HEK293 (cell line): ENCODE data around the gene ZFAND6.

ENCODE experiments used
- CTCF ChIA-PET: fragments of 350-600 bp; formaldehyde crosslinking; extraction: SDS; loops from one replicate; lab custom pipeline; 2021; ENCODE audit warnings: antibody characterized with exemption; lab: Yijun Ruan, JAX
- POLR2A ChIA-PET: fragments of 300-600 bp; formaldehyde crosslinking; extraction: SDS; loops from one replicate; lab custom pipeline; 2020; ENCODE audit warnings: antibody characterized with exemption, inconsistent platforms; lab: Yijun Ruan, JAX
- H3K27ac ChIP-seq: fragments of 200-500 bp; sonication (Bioruptor generic); 2 replicates; pipeline ENCODE4 v1.5.1; 2014; ENCODE audit warnings: low read depth, low read length, control low read depth, inconsistent platforms; ENCODE audit errors: extremely low read depth
- H3K36me3 ChIP-seq, 2 experiments: fragments of 200-500 bp in 1 of 2; sonication (Bioruptor generic) in 1 of 2; 1 replicate in 1 of 2; 2 replicates in 1 of 2; pipeline ENCODE4 v1.5.1; 2014 to 2017; ENCODE audit warnings: inconsistent platforms in 2 of 2, low read length in 2 of 2; ENCODE audit not compliant: control insufficient read depth in 2 of 2, insufficient read depth in 1 of 2
- H3K4me1 ChIP-seq: fragments of 200-500 bp; sonication (Bioruptor generic); 2 replicates; pipeline ENCODE4 v1.5.1; 2014; ENCODE audit warnings: mild to moderate bottlenecking, low read length, inconsistent platforms; ENCODE audit not compliant: control insufficient read depth, insufficient read depth
- H3K4me3 ChIP-seq: 2 replicates; pipeline ENCODE4 v1.5.1; 2011; ENCODE audit warnings: low read depth, mild to moderate bottlenecking, control low read depth, low read length, moderate library complexity
- H3K9me3 ChIP-seq: fragments of 200-500 bp; sonication (Bioruptor generic); 2 replicates; pipeline ENCODE4 v1.5.1; 2014; ENCODE audit warnings: low read depth, low read length, inconsistent platforms; ENCODE audit not compliant: control insufficient read depth, insufficient read depth
- EGR2 ChIP-seq: fragments of 450-650 bp; formaldehyde crosslinking; IDR thresholded peaks from 2 replicates; pipeline ENCODE4 v1.5.1; 2016; ENCODE audit warnings: low read depth, missing biosample characterization, missing genetic modification characterization
- KLF16 ChIP-seq: fragments of 450-650 bp; formaldehyde crosslinking; IDR thresholded peaks from 2 replicates; pipeline ENCODE4 v1.5.1; 2017; ENCODE audit warnings: missing biosample characterization, missing genetic modification characterization
- KLF8 ChIP-seq: fragments of 450-650 bp; formaldehyde crosslinking; IDR thresholded peaks from 2 replicates; pipeline ENCODE4 v1.5.1; 2016; ENCODE audit warnings: missing biosample characterization, missing genetic modification characterization
- PATZ1 ChIP-seq: fragments of 450-650 bp; formaldehyde crosslinking; IDR thresholded peaks from 2 replicates; pipeline ENCODE4 v1.5.1; 2016; ENCODE audit warnings: missing biosample characterization, missing genetic modification characterization
- PRDM6 ChIP-seq: fragments of 450-650 bp; formaldehyde crosslinking; IDR thresholded peaks from 2 replicates; pipeline ENCODE4 v1.5.1; 2017; ENCODE audit warnings: missing biosample characterization, missing genetic modification characterization
- SCRT2 ChIP-seq: fragments of 450-650 bp; formaldehyde crosslinking; IDR thresholded peaks from 2 replicates; pipeline ENCODE4 v1.5.1; 2016; ENCODE audit warnings: missing biosample characterization, missing genetic modification characterization
- SP7 ChIP-seq: fragments of 450-650 bp; formaldehyde crosslinking; IDR thresholded peaks from 2 replicates; pipeline ENCODE4 v1.5.1; 2016; ENCODE audit warnings: missing biosample characterization, missing genetic modification characterization
- ZBTB21 ChIP-seq: fragments of 450-650 bp; formaldehyde crosslinking; IDR thresholded peaks from 2 replicates; pipeline ENCODE4 v1.5.1; 2017; ENCODE audit warnings: missing biosample characterization, missing genetic modification characterization
- ZBTB44 ChIP-seq: fragments of 450-650 bp; IDR thresholded peaks from 2 replicates; pipeline ENCODE4 v1.5.1; 2018; ENCODE audit warnings: missing biosample characterization, mild to moderate bottlenecking, missing genetic modification characterization
- ZBTB6 ChIP-seq: fragments of 450-650 bp; formaldehyde crosslinking; IDR thresholded peaks from 2 replicates; pipeline ENCODE4 v1.5.1; 2017; ENCODE audit warnings: missing biosample characterization, missing genetic modification characterization
- ZFHX2 ChIP-seq: fragments of 450-650 bp; formaldehyde crosslinking; conservative IDR thresholded peaks from 2 replicates; pipeline ENCODE4 v1.5.1; 2016; ENCODE audit warnings: missing biosample characterization, missing genetic modification characterization
- ZNF155 ChIP-seq: fragments of 450-650 bp; formaldehyde crosslinking; IDR thresholded peaks from 2 replicates; pipeline ENCODE4 v1.5.1; 2016; ENCODE audit warnings: missing biosample characterization, missing genetic modification characterization
- ZNF169 ChIP-seq: fragments of 450-650 bp; formaldehyde crosslinking; IDR thresholded peaks from 2 replicates; pipeline ENCODE4 v1.5.1; 2016; ENCODE audit warnings: missing biosample characterization, missing genetic modification characterization
- ZNF2 ChIP-seq: fragments of 450-650 bp; formaldehyde crosslinking; IDR thresholded peaks from 2 replicates; pipeline ENCODE4 v1.5.1; 2016; ENCODE audit warnings: missing biosample characterization, missing genetic modification characterization
- ZNF366 ChIP-seq: fragments of 450-650 bp; formaldehyde crosslinking; conservative IDR thresholded peaks from 2 replicates; pipeline ENCODE4 v1.5.1; 2016; ENCODE audit warnings: missing biosample characterization, missing genetic modification characterization
- ZNF596 ChIP-seq: fragments of 450-650 bp; IDR thresholded peaks from 2 replicates; pipeline ENCODE4 v1.5.0; 2018; ENCODE audit warnings: missing biosample characterization, mild to moderate bottlenecking, missing genetic modification characterization, moderate library complexity
- ZNF639 ChIP-seq: fragments of 450-650 bp; formaldehyde crosslinking; IDR thresholded peaks from 2 replicates; pipeline ENCODE4 v1.5.1; 2016; ENCODE audit warnings: missing biosample characterization, missing genetic modification characterization
- ZNF654 ChIP-seq: fragments of 450-650 bp; formaldehyde crosslinking; IDR thresholded peaks from 2 replicates; pipeline ENCODE4 v1.5.1; 2016; ENCODE audit warnings: low read depth, missing biosample characterization, missing genetic modification characterization
- ZNF658 ChIP-seq: fragments of 450-650 bp; formaldehyde crosslinking; IDR thresholded peaks from 2 replicates; pipeline ENCODE4; 2016; ENCODE audit warnings: missing biosample characterization, missing genetic modification characterization
- TF ChIP-seq, protein P1 (sequence below): fragments of 450-650 bp; formaldehyde crosslinking; IDR thresholded peaks from 2 replicates; pipeline ENCODE4 v1.5.1; 2016; ENCODE audit warnings: missing biosample characterization, missing genetic modification characterization, low read depth

Gene ZFAND6

GRCh38 chr15:80090879-80091503 is 31.5 kb downstream of the ZFAND6 start:
- POLR2A ChIA-PET, result no interaction called here
- CTCF ChIA-PET, result interaction anchor here (0.6 to 6.8 kb wide), 7 partner anchors 10 to 82 kb away, joined by 3 to 48 read pairs (median 6); no protein-coding TSS in a partner anchor
- H3K4me1 ChIP-seq, result peaks cover 27% of the 10 kb centered on the region
- TF ChIP-seq KLF16, result no peak
- H3K36me3 ChIP-seq, result no peaks in the 10 kb centered on the region
- no peak overlapping the region for H3K27ac ChIP-seq
- no peaks in the 10 kb centered on the region for H3K9me3 ChIP-seq
- no peak overlapping the region for H3K4me3 ChIP-seq

- ChIA-PET POLR2A (no interaction called here), CTCF (interaction anchor here (0.6 to 1.5 kb wide), 3 partner anchors 19 to 194 kb away, joined by 3 to 6 read pairs (median 5); no protein-coding TSS in a partner anchor)
- Histone ChIP-seq H3K9me3 (no peaks in the 10 kb centered on the region), H3K4me1 (peaks cover 37% of the 10 kb centered on the region), H3K27ac (peak overlapping the region; percentile 48), H3K4me3 (no peak overlapping the region), H3K36me3 (no peaks in the 10 kb centered on the region)
- TF ChIP-seq ZBTB6 (tag by site-specific recombination), result 0 out of 2 replicates have a peak, but pooled peaks have one; percentile 5
- TF ChIP-seq KLF16, result peak; percentile 69; the same call in 1 of the 2 replicates
- peak; percentile 30 for TF ChIP-seq ZBTB44 (tag by site-specific recombination)
- TF ChIP-seq SCRT2 (tag by site-specific recombination), result 0 out of 2 replicates have a peak, but pooled peaks have one; percentile 23
- peak; percentile 74 for TF ChIP-seq ZFHX2 (tag by site-specific recombination)
- peak; percentile 91 for TF ChIP-seq KLF8 (tag by site-specific recombination)
- TF ChIP-seq EGR2 (tag by site-specific recombination), result peak; percentile 56; the same call in 1 of the 2 replicates
- peak; percentile 98 for TF ChIP-seq SP7 (tag by site-specific recombination)
- TF ChIP-seq ZNF658 (tag by site-specific recombination), result no peak
- peak; percentile 95 for TF ChIP-seq ZNF366 (tag by site-specific recombination)
- TF ChIP-seq ZNF639 (tag by site-specific recombination), result peak; percentile 92; the same call in 1 of the 2 replicates
- TF ChIP-seq ZNF169, result no peak
- TF ChIP-seq ZNF654 (tag by site-specific recombination), result peak; percentile 6; the same call in 1 of the 2 replicates
- TF ChIP-seq ZNF155 (tag by site-specific recombination), result no peak
- TF ChIP-seq ZNF596 (tag by site-specific recombination), result 0 out of 2 replicates have a peak, but pooled peaks have one; percentile 11
- TF ChIP-seq, protein P1, sequence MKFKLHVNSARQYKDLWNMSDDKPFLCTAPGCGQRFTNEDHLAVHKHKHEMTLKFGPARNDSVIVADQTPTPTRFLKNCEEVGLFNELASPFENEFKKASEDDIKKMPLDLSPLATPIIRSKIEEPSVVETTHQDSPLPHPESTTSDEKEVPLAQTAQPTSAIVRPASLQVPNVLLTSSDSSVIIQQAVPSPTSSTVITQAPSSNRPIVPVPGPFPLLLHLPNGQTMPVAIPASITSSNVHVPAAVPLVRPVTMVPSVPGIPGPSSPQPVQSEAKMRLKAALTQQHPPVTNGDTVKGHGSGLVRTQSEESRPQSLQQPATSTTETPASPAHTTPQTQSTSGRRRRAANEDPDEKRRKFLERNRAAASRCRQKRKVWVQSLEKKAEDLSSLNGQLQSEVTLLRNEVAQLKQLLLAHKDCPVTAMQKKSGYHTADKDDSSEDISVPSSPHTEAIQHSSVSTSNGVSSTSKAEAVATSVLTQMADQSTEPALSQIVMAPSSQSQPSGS, result peak; percentile 69
- TF ChIP-seq PRDM6 (tag by site-specific recombination), result peak; percentile 96
- TF ChIP-seq PATZ1 (tag by site-specific recombination), result 0 out of 2 replicates have a peak, but pooled peaks have one; percentile 29
- TF ChIP-seq ZBTB21, result 0 out of 2 replicates have a peak, but pooled peaks have one; percentile 48
- peak; percentile 79 for TF ChIP-seq ZNF2 (tag by site-specific recombination)
Measured at GRCh38 chr15:80093854-80094418, 34.5 kb downstream of the ZFAND6 start.
